GM23338 (cell line): Measurements from ENCODE around the gene TAF3. TPM values are rescaled to one million over a fixed set of nuclear protein-coding genes. Genes with fewer than 3 reads are reported as not detected.

Experiments
- ATAC-seq: fragments of 200-7000 bp; cut with Tn5 transposase; 3 replicates; pipeline ENCODE4 v1.9.1; 2020
- DNase-seq: peaks from one replicate; pipeline ENCODE4 v3.0.0-alpha.2; 2015; ENCODE audit warnings: low spot score
- H2AFZ ChIP-seq: fragments of 200-600 bp; sonication (generic); 2 replicates; pipeline ENCODE4 v1.8.0; 2016; ENCODE audit warnings: antibody characterized with exemption, mild to moderate bottlenecking, moderate library complexity
- H3F3A ChIP-seq: fragments of 200-600 bp; sonication (generic); replicated peaks from 2 replicates; pipeline ENCODE4 v1.8.0; 2017; ENCODE audit warnings: antibody characterized with exemption, mixed run types, low read depth
- H3K27ac ChIP-seq: fragments of 200-600 bp; sonication (generic); 2 replicates; pipeline ENCODE4 v1.6.1; 2016; ENCODE audit warnings: low read depth
- H3K27me3 ChIP-seq: fragments of 200-600 bp; sonication (generic); 2 replicates; pipeline ENCODE4 v1.8.0; 2016; ENCODE audit warnings: mild to moderate bottlenecking, mixed run types, moderate library complexity; ENCODE audit not compliant: insufficient read depth
- H3K36me3 ChIP-seq: fragments of 200-600 bp; sonication (generic); 2 replicates; pipeline ENCODE4 v1.8.0; 2016; ENCODE audit warnings: mild to moderate bottlenecking; ENCODE audit not compliant: insufficient read depth
- H3K4me1 ChIP-seq: fragments of 200-600 bp; sonication (generic); 2 replicates; pipeline ENCODE4 v1.8.0; 2016; ENCODE audit warnings: mild to moderate bottlenecking, moderate library complexity; ENCODE audit not compliant: insufficient read depth
- H3K4me2 ChIP-seq: fragments of 200-600 bp; sonication (generic); 2 replicates; pipeline ENCODE4 v1.7.1; 2017; ENCODE audit warnings: mixed run types
- H3K4me3 ChIP-seq: fragments of 200-600 bp; sonication (generic); 2 replicates; pipeline ENCODE4 v1.6.1; 2016; ENCODE audit warnings: mixed run types
- H3K79me2 ChIP-seq: fragments of 200-600 bp; sonication (generic); replicated peaks from 2 replicates; pipeline ENCODE4 v1.8.0; 2017; ENCODE audit warnings: mild to moderate bottlenecking; ENCODE audit not compliant: insufficient read depth
- H3K9me2 ChIP-seq: fragments of 200-600 bp; sonication (generic); 2 replicates; pipeline ENCODE4 v1.8.0; 2017; ENCODE audit not compliant: insufficient read depth
- H4K20me1 ChIP-seq: fragments of 200-600 bp; sonication (generic); replicated peaks from 2 replicates; pipeline ENCODE4 v1.8.0; 2017; ENCODE audit warnings: mild to moderate bottlenecking; ENCODE audit not compliant: insufficient read depth
- H3K27ac Mint-ChIP-seq: 2 replicates; pipeline ENCODE4 v1.8.0; 2020; ENCODE audit warnings: inconsistent platforms, mild to moderate bottlenecking, moderate library complexity, mixed read lengths
- H3K27me3 Mint-ChIP-seq: 3 replicates; pipeline ENCODE4 v1.8.0; 2022; ENCODE audit warnings: low read depth, mild to moderate bottlenecking, moderate library complexity, mixed read lengths, inconsistent platforms; ENCODE audit not compliant: insufficient read depth, poor library complexity
- H3K36me3 Mint-ChIP-seq: 3 replicates; pipeline ENCODE4 v1.8.0; 2021; ENCODE audit warnings: low read depth, mild to moderate bottlenecking, inconsistent platforms, moderate library complexity, mixed read lengths
- H3K4me1 Mint-ChIP-seq: 3 replicates; pipeline ENCODE4 v1.8.0; 2020; ENCODE audit warnings: mild to moderate bottlenecking, inconsistent platforms, mixed read lengths
- H3K4me3 Mint-ChIP-seq: 3 replicates; pipeline ENCODE4 v1.8.0; 2021; ENCODE audit warnings: moderate library complexity, mild to moderate bottlenecking, inconsistent platforms, mixed read lengths
- H3K9me3 Mint-ChIP-seq: 3 replicates; pipeline ENCODE4 v1.8.0; 2020; ENCODE audit warnings: moderate library complexity, mild to moderate bottlenecking, inconsistent platforms, mixed read lengths
- CREB1 ChIP-seq: fragments of 250-450 bp; sonication (Bioruptor Pico); IDR thresholded peaks from 2 replicates; pipeline ENCODE4 v1.5.0; 2020; ENCODE audit warnings: low read depth, mild to moderate bottlenecking, moderate library complexity
- EZH2 ChIP-seq: fragments of 200-600 bp; sonication (generic); IDR thresholded peaks from one replicate; pipeline ENCODE4 v1.8.0; 2017; ENCODE audit warnings: antibody characterized with exemption, mild to moderate bottlenecking, low read depth; ENCODE audit not compliant: unreplicated experiment
- EZH2phosphoT487 ChIP-seq: fragments of 200-600 bp; sonication (generic); IDR thresholded peaks from one replicate; pipeline ENCODE4 v1.8.1; 2018; ENCODE audit warnings: antibody characterized with exemption; ENCODE audit not compliant: unreplicated experiment
- JUNB ChIP-seq: IDR thresholded peaks from one replicate; pipeline ENCODE4 v1.6.1; 2016; ENCODE audit warnings: antibody characterized with exemption; ENCODE audit not compliant: unreplicated experiment
- NANOG ChIP-seq: IDR thresholded peaks from 2 replicates; pipeline ENCODE4 v1.6.1; 2016; ENCODE audit warnings: antibody characterized with exemption, borderline replicate concordance
- POLR2AphosphoS5 ChIP-seq: IDR thresholded peaks from 2 replicates; pipeline ENCODE4 v1.6.1; 2016; ENCODE audit warnings: antibody characterized with exemption, low read depth
- REST ChIP-seq: IDR thresholded peaks from one replicate; pipeline ENCODE4 v1.6.1; 2018; ENCODE audit warnings: antibody characterized with exemption; ENCODE audit not compliant: unreplicated experiment
- STAT1 ChIP-seq: IDR thresholded peaks from one replicate; pipeline ENCODE4 v1.6.1; 2016; ENCODE audit warnings: antibody characterized with exemption; ENCODE audit not compliant: unreplicated experiment
- ZNF114 ChIP-seq: fragments of 250-450 bp; sonication (Bioruptor Pico); IDR thresholded peaks from 2 replicates; pipeline ENCODE4 v1.5.0; 2020; ENCODE audit warnings: mild to moderate bottlenecking, moderate library complexity
- ZNF331 ChIP-seq: fragments of 250-450 bp; sonication (Bioruptor Pico); IDR thresholded peaks from 2 replicates; pipeline ENCODE4 v1.5.0; 2020; ENCODE audit warnings: low read depth, mild to moderate bottlenecking, moderate library complexity
- polyA plus RNA-seq: library from polyadenylated mRNA; unstranded; fragments of >200 nt; fragmentation: Nextera tagmentation; extraction: Ambion mirVana; gene quantifications from 2 replicates; pipeline ENCODE4 v1.2.1, GENCODE V29; 2016
- total RNA-seq: library from RNA; depleted of rRNA; stranded (reverse); fragments of >200 nt; shearing (Covaris generic); gene quantifications from 2 replicates; pipeline ENCODE4 v1.2.3, GENCODE V29; 2014
- TF ChIP-seq, protein P1 (sequence below): fragments of 250-450 bp; sonication (Bioruptor Pico); IDR thresholded peaks from 2 replicates; pipeline ENCODE4 v1.5.0; 2020; ENCODE audit warnings: mild to moderate bottlenecking, moderate library complexity
- TF ChIP-seq, protein P2 (sequence below), 2 experiments: fragments of 200-600 bp in 1 of 2; sonication (generic) in 1 of 2; conservative IDR thresholded peaks; 2 replicates each; pipeline versions ENCODE4 v1.5.1 to v1.6.1; 2016 to 2017; ENCODE audit warnings: antibody characterized with exemption in 2 of 2, low read depth in 2 of 2, mild to moderate bottlenecking in 2 of 2, moderate library complexity in 1 of 2
- TF ChIP-seq, protein P3 (sequence below): IDR thresholded peaks from 2 replicates; pipeline ENCODE4 v1.6.1; 2016; ENCODE audit warnings: antibody characterized with exemption

TAF3 gene
- total and polyA plus RNA-seq, 2 experiments from 2014 or later: 6.4 to 15.2 TPM

DNA sequence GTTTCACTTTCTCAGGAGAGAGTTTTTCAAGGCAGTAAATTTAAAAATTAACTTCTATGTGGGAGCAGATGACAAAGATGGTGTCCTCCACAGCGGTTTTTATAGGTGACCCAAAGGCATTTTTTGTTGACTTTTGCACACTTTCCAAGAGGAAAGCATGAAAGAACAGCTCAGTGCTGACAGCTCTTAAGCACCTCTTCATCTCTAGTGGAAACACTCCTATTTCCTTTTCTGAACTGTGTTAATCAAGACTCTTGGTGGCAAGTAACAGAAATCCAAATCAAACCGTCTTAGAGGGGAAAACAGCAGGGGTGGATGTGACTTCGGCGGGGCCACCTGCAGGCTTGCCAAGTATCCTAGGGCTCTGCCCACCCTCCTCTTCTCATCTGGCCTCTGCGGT, 164.4 kb downstream of the TAF3 start:
- H3K27me3 ChIP-seq: no peaks in the 10 kb centered on the region
- peaks cover 11% of the 10 kb centered on the region for H3K4me1 Mint-ChIP-seq
- ATAC-seq (no peak), DNase-seq (no peak)
- H3K79me2 ChIP-seq: no peaks in the 10 kb centered on the region
- no peaks in the 10 kb centered on the region for H3K9me2 ChIP-seq
- H2AFZ ChIP-seq: no peak overlapping the region
- H3K4me3 Mint-ChIP-seq: no peak overlapping the region
- H3K9me3 Mint-ChIP-seq: no peaks in the 10 kb centered on the region
- TF ChIP-seq, protein P1, sequence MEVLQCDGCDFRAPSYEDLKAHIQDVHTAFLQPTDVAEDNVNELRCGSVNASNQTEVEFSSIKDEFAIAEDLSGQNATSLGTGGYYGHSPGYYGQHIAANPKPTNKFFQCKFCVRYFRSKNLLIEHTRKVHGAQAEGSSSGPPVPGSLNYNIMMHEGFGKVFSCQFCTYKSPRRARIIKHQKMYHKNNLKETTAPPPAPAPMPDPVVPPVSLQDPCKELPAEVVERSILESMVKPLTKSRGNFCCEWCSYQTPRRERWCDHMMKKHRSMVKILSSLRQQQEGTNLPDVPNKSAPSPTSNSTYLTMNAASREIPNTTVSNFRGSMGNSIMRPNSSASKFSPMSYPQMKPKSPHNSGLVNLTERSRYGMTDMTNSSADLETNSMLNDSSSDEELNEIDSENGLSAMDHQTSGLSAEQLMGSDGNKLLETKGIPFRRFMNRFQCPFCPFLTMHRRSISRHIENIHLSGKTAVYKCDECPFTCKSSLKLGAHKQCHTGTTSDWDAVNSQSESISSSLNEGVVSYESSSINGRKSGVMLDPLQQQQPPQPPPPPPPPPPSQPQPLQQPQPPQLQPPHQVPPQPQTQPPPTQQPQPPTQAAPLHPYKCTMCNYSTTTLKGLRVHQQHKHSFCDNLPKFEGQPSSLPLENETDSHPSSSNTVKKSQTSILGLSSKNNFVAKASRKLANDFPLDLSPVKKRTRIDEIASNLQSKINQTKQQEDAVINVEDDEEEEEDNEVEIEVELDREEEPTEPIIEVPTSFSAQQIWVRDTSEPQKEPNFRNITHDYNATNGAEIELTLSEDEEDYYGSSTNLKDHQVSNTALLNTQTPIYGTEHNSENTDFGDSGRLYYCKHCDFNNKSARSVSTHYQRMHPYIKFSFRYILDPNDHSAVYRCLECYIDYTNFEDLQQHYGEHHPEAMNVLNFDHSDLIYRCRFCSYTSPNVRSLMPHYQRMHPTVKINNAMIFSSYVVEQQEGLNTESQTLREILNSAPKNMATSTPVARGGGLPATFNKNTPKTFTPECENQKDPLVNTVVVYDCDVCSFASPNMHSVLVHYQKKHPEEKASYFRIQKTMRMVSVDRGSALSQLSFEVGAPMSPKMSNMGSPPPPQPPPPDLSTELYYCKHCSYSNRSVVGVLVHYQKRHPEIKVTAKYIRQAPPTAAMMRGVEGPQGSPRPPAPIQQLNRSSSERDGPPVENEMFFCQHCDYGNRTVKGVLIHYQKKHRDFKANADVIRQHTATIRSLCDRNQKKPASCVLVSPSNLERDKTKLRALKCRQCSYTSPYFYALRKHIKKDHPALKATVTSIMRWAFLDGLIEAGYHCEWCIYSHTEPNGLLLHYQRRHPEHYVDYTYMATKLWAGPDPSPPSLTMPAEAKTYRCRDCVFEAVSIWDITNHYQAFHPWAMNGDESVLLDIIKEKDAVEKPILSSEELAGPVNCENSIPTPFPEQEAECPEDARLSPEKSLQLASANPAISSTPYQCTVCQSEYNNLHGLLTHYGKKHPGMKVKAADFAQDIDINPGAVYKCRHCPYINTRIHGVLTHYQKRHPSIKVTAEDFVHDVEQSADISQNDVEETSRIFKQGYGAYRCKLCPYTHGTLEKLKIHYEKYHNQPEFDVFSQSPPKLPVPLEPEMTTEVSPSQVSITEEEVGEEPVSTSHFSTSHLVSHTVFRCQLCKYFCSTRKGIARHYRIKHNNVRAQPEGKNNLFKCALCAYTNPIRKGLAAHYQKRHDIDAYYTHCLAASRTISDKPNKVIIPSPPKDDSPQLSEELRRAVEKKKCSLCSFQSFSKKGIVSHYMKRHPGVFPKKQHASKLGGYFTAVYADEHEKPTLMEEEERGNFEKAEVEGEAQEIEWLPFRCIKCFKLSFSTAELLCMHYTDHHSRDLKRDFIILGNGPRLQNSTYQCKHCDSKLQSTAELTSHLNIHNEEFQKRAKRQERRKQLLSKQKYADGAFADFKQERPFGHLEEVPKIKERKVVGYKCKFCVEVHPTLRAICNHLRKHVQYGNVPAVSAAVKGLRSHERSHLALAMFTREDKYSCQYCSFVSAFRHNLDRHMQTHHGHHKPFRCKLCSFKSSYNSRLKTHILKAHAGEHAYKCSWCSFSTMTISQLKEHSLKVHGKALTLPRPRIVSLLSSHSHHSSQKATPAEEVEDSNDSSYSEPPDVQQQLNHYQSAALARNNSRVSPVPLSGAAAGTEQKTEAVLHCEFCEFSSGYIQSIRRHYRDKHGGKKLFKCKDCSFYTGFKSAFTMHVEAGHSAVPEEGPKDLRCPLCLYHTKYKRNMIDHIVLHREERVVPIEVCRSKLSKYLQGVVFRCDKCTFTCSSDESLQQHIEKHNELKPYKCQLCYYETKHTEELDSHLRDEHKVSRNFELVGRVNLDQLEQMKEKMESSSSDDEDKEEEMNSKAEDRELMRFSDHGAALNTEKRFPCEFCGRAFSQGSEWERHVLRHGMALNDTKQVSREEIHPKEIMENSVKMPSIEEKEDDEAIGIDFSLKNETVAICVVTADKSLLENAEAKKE (CRISPR knock-in tag): no peak
- TF ChIP-seq, protein P2, sequence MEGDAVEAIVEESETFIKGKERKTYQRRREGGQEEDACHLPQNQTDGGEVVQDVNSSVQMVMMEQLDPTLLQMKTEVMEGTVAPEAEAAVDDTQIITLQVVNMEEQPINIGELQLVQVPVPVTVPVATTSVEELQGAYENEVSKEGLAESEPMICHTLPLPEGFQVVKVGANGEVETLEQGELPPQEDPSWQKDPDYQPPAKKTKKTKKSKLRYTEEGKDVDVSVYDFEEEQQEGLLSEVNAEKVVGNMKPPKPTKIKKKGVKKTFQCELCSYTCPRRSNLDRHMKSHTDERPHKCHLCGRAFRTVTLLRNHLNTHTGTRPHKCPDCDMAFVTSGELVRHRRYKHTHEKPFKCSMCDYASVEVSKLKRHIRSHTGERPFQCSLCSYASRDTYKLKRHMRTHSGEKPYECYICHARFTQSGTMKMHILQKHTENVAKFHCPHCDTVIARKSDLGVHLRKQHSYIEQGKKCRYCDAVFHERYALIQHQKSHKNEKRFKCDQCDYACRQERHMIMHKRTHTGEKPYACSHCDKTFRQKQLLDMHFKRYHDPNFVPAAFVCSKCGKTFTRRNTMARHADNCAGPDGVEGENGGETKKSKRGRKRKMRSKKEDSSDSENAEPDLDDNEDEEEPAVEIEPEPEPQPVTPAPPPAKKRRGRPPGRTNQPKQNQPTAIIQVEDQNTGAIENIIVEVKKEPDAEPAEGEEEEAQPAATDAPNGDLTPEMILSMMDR (conservative IDR thresholded peaks at IDR 0.05; ENCODE audit: low read depth in 2 of 2): no peak
- no peak for TF ChIP-seq REST
- TF ChIP-seq ZNF114 (CRISPR knock-in tag): no peak
- TF ChIP-seq NANOG: no peak
- TF ChIP-seq POLR2AphosphoS5: no peak
- no peak for TF ChIP-seq JUNB
- TF ChIP-seq EZH2phosphoT487: no peak
- TF ChIP-seq ZNF331 (CRISPR knock-in tag): no peak
- no peak for TF ChIP-seq STAT1
- no peak for TF ChIP-seq EZH2
- no peak for TF ChIP-seq CREB1
- TF ChIP-seq, protein P3, sequence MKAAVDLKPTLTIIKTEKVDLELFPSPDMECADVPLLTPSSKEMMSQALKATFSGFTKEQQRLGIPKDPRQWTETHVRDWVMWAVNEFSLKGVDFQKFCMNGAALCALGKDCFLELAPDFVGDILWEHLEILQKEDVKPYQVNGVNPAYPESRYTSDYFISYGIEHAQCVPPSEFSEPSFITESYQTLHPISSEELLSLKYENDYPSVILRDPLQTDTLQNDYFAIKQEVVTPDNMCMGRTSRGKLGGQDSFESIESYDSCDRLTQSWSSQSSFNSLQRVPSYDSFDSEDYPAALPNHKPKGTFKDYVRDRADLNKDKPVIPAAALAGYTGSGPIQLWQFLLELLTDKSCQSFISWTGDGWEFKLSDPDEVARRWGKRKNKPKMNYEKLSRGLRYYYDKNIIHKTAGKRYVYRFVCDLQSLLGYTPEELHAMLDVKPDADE: no peak
- H3K27ac Mint-ChIP-seq: no peak overlapping the region
- no peaks in the 10 kb centered on the region for H3K4me1 ChIP-seq
- H3K36me3 ChIP-seq: no peaks in the 10 kb centered on the region
- 0 out of 2 replicates have a peak overlapping the region, but pooled peaks have one; percentile 35 for H3K27ac ChIP-seq
- H3K4me2 ChIP-seq: no peak overlapping the region
- H3K36me3 Mint-ChIP-seq: no peaks in the 10 kb centered on the region
- H3K27me3 Mint-ChIP-seq: peaks cover 2% of the 10 kb centered on the region
- H4K20me1 ChIP-seq: no peaks in the 10 kb centered on the region
- H3F3A ChIP-seq: no peaks in the 10 kb centered on the region
- H3K4me3 ChIP-seq: no peak overlapping the region
